ENCODE measurements around the gene S100Z.
"Not testable (repeated sequence)": the region's sequence is repeated elsewhere in the genome, so short reads cannot be mapped to it uniquely, and the experiment has no call there.

The S100Z gene

DNA sequence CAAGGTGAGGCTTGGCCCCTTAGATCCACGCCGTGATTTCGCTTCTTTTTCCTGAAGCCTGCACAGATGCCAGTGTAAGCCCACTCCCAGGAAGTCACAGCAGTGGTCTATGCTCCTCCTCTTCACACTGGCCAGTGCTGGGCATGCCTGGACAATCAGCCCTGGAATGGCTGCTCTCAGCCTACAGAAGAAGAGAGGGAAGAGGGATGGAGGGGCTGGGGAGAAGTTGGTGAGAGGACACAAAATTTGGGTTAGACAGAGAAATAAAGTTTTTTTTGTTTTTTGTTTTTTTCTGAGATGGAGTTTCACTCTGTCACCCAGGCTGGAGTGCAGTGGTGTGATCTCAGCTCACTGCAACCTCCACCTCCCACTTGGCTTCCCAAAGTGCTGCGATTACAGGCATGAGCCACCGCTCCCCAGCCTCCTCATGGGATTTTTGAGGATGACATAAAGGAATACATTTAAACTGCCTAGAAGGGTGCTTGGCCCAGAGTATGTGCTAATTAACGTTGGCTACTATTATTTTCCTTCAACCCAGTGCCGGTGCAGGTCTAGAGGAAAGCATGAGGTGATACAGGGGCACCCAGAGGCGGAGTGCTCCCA is 830 bp downstream of the S100Z start:
- no peaks in the 10 kb centered on the region for H3K4me1 ChIP-seq (ENCODE audit: insufficient read depth, low read length)
- no peak overlapping the region for H3K9ac ChIP-seq (ENCODE audit: low read depth, low read length)
- no peaks in the 10 kb centered on the region for H3K36me3 ChIP-seq (ENCODE audit: insufficient read depth, low read length)
- peaks cover 3% of the 10 kb centered on the region; the same call in 1 of the 2 replicates for H3K9me3 ChIP-seq (ENCODE audit: control insufficient read depth, insufficient read depth, low read length)

DNA sequence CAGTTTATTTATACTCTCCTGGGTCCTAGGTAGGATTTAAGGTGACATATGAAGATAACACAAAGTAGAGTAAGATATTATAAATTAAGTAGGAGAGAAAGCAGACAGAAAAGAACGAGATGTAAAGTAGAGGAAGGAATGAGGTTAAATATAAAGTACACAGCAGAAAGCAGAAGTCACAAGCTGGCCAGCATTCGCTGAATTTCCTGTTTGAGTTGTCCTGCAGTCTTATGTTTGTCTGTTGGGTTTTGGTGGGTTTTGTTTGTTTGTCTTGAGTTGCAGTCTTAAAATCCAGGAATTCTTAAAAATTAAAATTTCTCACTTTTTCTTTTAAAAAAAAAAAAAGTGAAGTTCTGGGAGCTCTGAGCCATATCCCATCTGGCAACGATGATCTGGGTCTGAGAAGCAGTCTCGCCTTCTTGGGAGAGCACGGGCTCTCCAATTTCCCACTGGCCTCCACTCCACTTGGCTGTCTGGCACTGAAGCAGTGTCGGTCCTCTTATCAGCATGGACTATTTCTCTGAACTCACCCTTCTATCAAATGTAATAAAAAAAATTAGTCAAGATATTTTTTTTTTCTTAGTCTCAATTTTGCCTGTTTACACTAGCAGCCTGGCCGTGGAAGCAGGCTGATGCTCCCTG is 2.0 kb downstream of the S100Z start:
- Histone ChIP-seq H3K9me3 (ENCODE audit: control insufficient read depth, insufficient read depth, low read length) (peaks cover 5% of the 10 kb centered on the region), H3K9ac (ENCODE audit: low read depth, low read length) (no peak overlapping the region), H3K36me3 (ENCODE audit: insufficient read depth, low read length) (no peaks in the 10 kb centered on the region), H3K4me1 (ENCODE audit: insufficient read depth, low read length) (no peaks in the 10 kb centered on the region)

DNA sequence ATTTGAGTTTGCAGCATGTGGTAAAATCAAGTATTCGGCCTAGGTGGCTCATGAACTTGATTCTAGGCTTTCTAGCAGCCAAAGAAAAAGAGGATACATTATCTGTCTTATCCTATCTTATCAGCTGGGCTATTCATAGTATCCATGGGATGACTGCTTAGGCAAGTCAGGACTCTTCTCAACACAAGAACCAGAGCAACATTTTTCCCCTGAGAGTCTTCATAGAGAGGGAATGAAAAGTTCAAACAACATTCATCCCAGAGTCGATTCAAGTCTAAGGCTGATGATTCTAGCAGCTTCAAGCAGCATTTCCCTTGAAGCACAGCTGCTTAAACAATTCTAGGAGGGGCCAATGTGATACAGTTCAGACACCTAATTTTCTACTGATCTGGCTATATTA is 3.0 kb downstream of the S100Z start:
- Histone ChIP-seq H3K9me3 (ENCODE audit: control insufficient read depth, insufficient read depth, low read length) (peaks cover 5% of the 10 kb centered on the region; the same call in 1 of the 2 replicates), H3K36me3 (ENCODE audit: insufficient read depth, low read length) (no peaks in the 10 kb centered on the region), H3K4me1 (ENCODE audit: insufficient read depth, low read length) (no peaks in the 10 kb centered on the region), H3K9ac (ENCODE audit: low read depth, low read length) (no peak overlapping the region)

DNA sequence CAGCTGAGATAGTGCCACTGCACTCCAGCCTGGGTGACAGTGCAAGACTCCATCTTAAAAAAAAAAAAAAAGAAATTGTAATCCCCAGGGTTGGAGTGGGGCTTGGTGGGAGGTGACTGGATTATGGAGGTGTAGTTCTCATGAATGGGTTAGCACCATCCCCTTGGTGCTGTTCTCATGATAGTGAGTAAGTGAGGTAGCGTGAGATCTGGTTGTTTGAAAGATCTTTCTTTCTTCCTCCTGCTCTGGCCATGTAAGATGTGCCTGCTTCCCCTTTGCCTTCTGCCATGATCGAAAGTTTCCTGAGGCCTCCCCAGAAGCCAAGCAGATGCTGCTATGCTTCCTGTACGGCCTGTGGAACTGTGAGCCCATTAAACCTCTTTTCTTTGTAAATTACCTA is 3.9 kb downstream of the S100Z start:
- not testable (repeated sequence) for H3K36me3 ChIP-seq (ENCODE audit: insufficient read depth, low read length); H3K9ac ChIP-seq (ENCODE audit: low read depth, low read length); H3K4me1 ChIP-seq (ENCODE audit: insufficient read depth, low read length); H3K9me3 ChIP-seq (ENCODE audit: control insufficient read depth, insufficient read depth, low read length)

DNA sequence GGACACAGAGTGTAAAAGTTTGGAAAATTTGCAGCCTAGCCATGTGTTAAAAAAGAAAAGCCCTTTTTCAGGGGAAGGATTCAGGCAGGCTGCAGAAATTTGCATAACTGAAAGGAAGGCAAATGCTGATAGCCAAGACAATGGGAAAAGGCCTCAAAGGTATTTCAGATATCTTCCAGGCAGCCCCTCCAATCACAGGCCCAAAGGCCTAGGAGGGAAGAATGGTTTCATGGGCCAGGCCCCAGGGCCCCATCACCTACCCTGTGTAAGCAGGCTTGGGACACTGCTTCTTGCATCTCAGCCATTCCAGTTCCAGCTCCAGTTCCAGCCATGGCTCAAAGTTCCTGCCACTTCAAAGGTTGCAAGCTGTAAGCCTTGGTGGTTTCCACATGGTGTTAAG is 4.8 kb downstream of the S100Z start:
- Histone ChIP-seq H3K36me3 (ENCODE audit: insufficient read depth, low read length) (no peaks in the 10 kb centered on the region), H3K4me1 (ENCODE audit: insufficient read depth, low read length) (no peaks in the 10 kb centered on the region), H3K9me3 (ENCODE audit: control insufficient read depth, insufficient read depth, low read length) (peaks cover 5% of the 10 kb centered on the region; the same call in 1 of the 2 replicates), H3K9ac (ENCODE audit: low read depth, low read length) (no peak overlapping the region)

DNA sequence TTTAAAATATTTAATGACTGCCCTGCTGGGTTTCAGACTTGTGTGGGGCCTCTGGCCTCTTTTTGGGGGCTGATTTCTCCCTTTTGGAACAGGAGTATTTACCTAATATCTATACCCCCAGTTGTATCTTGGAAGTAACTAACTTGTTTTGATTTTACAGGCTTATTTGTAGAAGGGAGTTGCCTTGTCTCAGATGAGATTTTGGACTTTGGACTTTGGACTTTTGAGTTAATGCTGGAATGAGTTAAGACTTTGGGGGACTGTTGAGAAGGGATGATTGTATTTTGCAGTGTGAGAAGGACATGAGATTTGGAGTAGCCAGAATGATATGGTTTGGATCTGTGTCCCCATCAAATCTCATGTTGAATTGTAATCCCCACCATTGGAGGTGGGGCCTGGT is 5.7 kb downstream of the S100Z start:
- H3K9me3 ChIP-seq (ENCODE audit: control insufficient read depth, insufficient read depth, low read length); H3K9ac ChIP-seq (ENCODE audit: low read depth, low read length); H3K4me1 ChIP-seq (ENCODE audit: insufficient read depth, low read length); H3K36me3 ChIP-seq (ENCODE audit: insufficient read depth, low read length): not testable (repeated sequence)

DNA sequence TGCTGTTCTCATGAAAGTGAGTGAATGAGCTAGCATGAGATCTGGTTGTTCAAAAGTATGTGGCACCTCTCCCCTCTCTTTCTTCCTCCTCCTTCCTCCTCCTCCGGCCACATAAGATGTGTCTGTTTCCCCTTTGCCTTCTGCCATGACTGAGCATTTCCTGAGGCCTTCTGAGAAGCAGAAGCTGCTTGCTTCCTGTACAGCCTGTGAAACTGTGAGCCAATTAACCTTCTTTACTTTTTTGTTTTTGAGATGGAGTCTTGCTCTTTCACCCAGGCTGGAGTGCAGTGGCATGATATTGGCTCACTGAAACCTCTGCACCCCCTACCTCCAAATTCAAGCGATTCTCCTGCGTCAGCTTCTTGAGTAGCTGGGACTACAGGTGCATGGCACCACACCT is 6.1 kb downstream of the S100Z start:
- H3K9ac ChIP-seq (ENCODE audit: low read depth, low read length): no peak overlapping the region
- peaks cover 5% of the 10 kb centered on the region; the same call in 1 of the 2 replicates for H3K9me3 ChIP-seq (ENCODE audit: control insufficient read depth, insufficient read depth, low read length)
- no peaks in the 10 kb centered on the region for H3K4me1 ChIP-seq (ENCODE audit: insufficient read depth, low read length)
- no peaks in the 10 kb centered on the region for H3K36me3 ChIP-seq (ENCODE audit: insufficient read depth, low read length)

DNA sequence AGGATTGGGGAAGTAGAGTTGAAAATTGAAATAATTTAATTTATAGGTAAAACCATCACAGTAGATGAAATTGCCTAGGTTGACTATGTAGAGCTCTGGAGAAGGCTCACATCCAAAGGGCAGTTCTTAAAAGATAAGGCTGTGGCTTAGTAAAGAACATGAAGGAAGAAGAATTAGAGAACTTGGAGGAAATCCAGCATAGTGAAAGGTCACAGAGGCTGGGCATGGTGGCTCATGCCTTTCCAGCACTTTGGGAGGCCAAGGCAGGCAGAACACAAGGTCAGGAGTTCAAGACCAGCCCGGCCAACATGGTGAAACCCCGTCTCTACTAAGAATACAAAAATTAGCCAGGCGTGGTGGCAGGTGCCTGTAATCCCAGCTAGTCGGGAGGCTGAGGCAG is 7.0 kb downstream of the S100Z start:
- H3K9ac ChIP-seq (ENCODE audit: low read depth, low read length); H3K9me3 ChIP-seq (ENCODE audit: control insufficient read depth, insufficient read depth, low read length); H3K4me1 ChIP-seq (ENCODE audit: insufficient read depth, low read length); H3K36me3 ChIP-seq (ENCODE audit: insufficient read depth, low read length): not testable (repeated sequence)

DNA sequence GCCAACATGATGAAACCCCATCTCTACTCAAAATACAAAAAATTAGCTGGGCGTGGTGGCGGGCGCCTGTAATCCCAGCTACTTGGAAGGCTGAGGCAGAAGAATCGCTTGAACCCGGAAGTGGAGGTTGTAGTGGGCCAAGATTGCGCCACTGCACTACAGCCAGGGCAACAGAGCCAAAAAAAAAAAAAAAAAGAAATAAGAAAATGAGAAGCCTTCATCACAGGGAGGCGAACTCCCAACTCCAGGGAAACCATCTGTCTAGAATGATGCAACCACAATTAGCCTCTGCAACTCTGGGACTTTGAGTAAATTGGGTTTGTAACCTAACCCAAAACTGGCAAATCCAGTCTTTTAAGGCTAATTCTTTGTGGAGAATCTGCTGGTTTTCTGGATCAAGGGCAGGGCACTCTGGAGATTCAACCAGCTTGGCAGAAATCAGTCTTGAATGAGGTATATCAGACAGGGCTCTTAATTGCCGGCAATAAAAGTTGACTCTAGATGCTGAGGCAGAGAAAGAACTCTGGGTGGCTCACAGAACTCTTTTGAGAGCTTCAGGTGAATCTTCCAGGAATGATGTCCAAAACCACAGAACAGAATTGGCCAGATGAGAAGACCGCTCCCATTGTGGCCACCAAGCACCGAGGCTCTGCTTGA is 9.9 kb downstream of the S100Z start:
- no peaks in the 10 kb centered on the region for H3K36me3 ChIP-seq (ENCODE audit: insufficient read depth, low read length)
- H3K9me3 ChIP-seq (ENCODE audit: control insufficient read depth, insufficient read depth, low read length): peaks cover 5% of the 10 kb centered on the region; the same call in 1 of the 2 replicates
- H3K4me1 ChIP-seq (ENCODE audit: insufficient read depth, low read length): no peaks in the 10 kb centered on the region
- no peak overlapping the region for H3K9ac ChIP-seq (ENCODE audit: low read depth, low read length)

DNA sequence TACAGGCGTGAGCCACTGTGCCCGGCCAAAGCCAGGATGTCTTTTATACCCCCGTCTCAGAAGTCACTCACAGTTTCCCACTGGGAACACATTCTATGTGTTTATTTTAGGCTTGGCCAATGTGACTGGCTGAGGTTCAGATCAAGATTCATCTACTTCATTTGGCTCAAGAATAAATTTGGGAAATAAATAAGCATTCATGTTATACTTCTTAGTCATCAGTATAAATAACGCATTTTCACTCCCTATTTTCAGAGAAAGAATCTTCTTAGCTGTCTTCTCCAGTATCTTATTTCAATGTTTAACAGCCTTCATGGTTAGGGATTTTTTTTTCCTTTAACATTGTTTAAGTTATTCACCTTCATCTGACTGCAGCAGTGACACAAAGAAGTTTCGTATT is 11.8 kb downstream of the S100Z start:
- H3K4me1 ChIP-seq (ENCODE audit: insufficient read depth, low read length): no peaks in the 10 kb centered on the region
- H3K36me3 ChIP-seq (ENCODE audit: insufficient read depth, low read length): no peaks in the 10 kb centered on the region
- H3K9me3 ChIP-seq (ENCODE audit: control insufficient read depth, insufficient read depth, low read length): no peaks in the 10 kb centered on the region
- H3K9ac ChIP-seq (ENCODE audit: low read depth, low read length): no peak overlapping the region

DNA sequence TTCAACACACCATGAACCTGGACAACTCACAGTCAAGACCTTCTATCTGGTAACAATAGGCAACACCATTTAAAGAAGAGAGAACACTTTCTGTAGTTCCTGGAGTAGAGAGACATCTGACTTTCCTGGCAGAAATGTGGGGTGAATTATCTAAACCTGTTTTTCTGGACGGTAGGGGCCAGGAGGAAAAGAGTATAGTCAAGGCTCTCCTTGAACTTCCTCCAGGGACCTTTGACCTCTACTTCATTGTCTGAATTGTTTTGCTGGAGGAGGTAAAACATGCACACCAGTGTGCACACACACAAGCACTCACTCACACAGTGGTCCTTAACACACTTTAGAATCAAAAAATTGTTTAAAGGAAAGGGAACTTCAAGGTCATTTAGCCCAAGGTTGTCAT is 13.2 kb downstream of the S100Z start:
- Histone ChIP-seq H3K9ac (ENCODE audit: low read depth, low read length) (no peak overlapping the region), H3K36me3 (ENCODE audit: insufficient read depth, low read length) (no peaks in the 10 kb centered on the region), H3K9me3 (ENCODE audit: control insufficient read depth, insufficient read depth, low read length) (no peaks in the 10 kb centered on the region), H3K4me1 (ENCODE audit: insufficient read depth, low read length) (no peaks in the 10 kb centered on the region)

DNA sequence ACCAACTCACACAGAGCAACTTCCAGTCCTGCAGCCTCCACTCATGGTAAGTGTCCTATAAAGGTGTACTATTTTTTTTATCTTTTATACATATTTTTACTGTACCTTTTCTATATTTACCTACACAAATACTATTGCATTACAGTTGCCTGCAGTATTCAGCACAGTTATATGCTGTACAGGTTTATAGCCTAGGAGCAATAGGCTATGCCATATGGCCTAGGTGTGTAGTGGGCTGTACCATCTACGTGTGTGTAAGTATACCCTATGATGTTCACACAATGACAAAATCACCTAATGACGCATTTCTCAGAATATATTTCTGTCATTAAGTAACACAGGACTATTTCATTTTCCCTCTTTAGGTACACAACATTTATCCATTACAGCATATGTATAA is 16.7 kb downstream of the S100Z start:
- H3K36me3 ChIP-seq (ENCODE audit: insufficient read depth, low read length): no peaks in the 10 kb centered on the region
- peaks cover 16% of the 10 kb centered on the region for H3K4me1 ChIP-seq (ENCODE audit: insufficient read depth, low read length)
- no peaks in the 10 kb centered on the region for H3K9me3 ChIP-seq (ENCODE audit: control insufficient read depth, insufficient read depth, low read length)
- no peak overlapping the region for H3K9ac ChIP-seq (ENCODE audit: low read depth, low read length)

DNA sequence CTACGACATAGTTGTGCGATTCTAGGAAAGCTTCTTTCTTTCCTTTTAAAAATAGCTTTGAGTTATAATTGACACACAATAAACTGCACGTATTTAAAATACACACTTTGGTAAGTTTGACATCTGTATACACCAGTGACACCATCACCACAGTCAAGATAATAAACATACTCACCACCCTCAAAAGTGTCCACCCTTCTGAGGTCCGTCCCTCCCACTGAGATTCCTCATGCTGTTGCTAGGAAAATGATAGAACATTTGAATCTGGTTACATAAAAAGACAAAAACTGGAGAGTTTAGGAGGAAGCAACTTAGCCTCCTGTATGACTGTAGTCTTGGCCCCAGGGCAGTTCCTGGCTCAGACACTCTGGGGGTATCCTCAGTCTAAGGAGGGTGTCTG is 17.2 kb downstream of the S100Z start:
- no peaks in the 10 kb centered on the region for H3K9me3 ChIP-seq (ENCODE audit: control insufficient read depth, insufficient read depth, low read length)
- H3K36me3 ChIP-seq (ENCODE audit: insufficient read depth, low read length): no peaks in the 10 kb centered on the region
- H3K4me1 ChIP-seq (ENCODE audit: insufficient read depth, low read length): peaks cover 16% of the 10 kb centered on the region
- no peak overlapping the region for H3K9ac ChIP-seq (ENCODE audit: low read depth, low read length)

DNA sequence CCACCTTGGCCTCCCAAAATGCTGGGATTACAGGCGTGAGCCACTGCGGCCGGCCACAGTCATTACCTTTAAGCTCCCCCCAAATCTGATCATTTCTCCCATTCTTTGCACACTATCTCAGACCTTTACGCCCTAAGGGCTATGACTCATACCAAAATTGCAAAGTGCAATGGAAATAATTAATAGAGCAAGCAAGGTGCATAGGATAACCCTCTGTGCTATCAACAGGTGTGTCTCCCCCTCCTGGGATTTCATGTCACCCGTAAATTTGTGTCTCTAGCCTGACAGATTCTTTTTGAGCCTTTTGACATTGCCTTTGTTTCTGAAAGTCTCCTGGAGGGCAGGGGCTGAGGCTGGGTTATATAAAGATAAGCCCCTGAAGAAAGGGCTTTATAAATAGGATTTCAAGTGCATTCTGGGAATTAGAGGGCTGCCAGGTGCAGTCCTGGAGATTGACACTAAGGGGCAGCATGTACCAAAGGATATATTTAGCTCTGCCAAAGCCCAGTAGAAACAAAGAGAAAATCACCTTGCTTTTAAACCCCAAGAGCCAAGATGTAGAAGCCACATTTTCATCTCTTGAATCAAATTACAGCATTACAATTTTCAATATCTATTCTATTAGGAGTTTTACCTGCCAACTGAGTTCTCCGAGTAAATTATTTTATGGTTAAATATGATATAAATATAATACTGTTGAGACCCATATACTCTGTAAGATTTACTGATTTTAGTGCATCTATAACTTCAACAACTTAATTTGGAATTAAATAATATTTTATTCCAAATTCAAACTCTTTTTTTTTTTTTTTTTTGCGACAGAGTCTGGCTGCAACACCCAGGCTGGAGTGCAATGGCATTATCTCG is 18.2 kb downstream of the S100Z start:
- H3K4me1 ChIP-seq (ENCODE audit: insufficient read depth, low read length): peaks cover 16% of the 10 kb centered on the region
- H3K9me3 ChIP-seq (ENCODE audit: control insufficient read depth, insufficient read depth, low read length): no peaks in the 10 kb centered on the region
- H3K36me3 ChIP-seq (ENCODE audit: insufficient read depth, low read length): no peaks in the 10 kb centered on the region
- H3K9ac ChIP-seq (ENCODE audit: low read depth, low read length): no peak overlapping the region

Data from ES-I3 (cell line).